ENCODE results near the gene PRDM11.

PRDM11 gene

DNA sequence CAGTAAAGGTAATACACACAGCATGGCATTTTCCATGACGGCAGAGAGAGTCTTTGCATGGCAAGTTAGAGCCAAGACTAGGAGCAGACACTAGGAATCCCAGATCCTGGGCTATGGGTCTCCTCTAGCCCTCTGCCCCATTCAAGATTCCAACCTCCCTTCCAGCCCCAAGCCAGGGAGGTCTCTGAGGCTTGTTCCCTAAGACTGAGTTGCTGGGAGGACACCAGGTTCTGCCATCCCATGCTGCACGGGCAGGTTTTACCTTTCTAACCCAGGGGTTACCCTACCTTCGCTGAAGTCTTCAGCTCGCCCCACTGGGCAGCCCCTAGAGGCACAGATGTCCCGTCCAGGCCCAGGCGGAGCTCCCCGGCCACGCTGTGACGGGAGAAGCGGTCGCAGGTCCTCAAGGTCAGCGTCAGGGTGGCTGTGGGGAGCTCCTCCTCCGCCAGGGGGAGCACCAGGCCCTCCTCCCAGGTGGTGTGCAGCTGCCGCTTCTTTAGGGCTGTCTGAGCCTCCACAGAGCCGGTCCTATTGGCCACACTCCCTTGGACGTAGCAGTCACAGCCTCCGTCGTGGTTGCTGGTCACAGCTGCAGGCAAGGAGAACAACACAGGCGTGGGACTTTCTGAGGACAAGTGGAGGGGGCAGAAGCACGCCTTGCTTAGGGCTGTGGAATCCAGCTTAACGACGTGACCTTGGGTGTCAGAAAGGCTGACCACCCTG, 105.9 kb downstream of the PRDM11 start:
- in situ Hi-C loops (cut with HindIII; ENCODE audit: low sequenced_read_pairs): no loop called here
- no peak for DNase-seq (ENCODE audit: low read depth)
- no peak overlapping the region for H3K4me3 ChIP-seq (ENCODE audit: low read depth, low read length)
- peak; percentile 56 for TF ChIP-seq CTCF (IDR thresholded peaks at IDR 0.05; ENCODE audit: low read depth, low read length, missing control alignments)

DNA sequence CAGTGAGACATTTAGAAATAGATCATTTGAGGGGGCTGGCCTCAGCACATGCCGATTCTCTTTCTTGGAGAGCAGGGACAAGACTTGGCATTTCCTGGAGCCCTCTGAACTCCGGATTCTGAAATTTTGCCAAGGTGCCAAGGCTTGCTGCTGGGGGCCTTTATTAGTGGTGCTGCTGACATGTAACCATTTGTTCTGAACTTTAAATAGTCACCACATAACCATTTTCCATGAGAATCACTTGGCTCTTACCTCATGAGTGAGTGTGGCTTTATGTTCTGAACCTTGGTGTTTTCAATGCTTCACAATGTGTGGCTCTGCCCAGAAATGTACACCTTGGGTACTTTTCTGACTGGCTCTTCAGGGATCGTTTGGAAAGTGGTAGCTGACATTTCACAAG, 106.4 kb downstream of the PRDM11 start:
- H3K4me3 ChIP-seq (ENCODE audit: low read depth, low read length): no peak overlapping the region
- in situ Hi-C loops (cut with HindIII; ENCODE audit: low sequenced_read_pairs): no loop called here
- no peak for DNase-seq (ENCODE audit: low read depth)
- no peak for TF ChIP-seq CTCF (IDR thresholded peaks at IDR 0.05; ENCODE audit: low read depth, low read length, missing control alignments)

GRCh38 chr11:45253640-45254039, 107.2 kb downstream of the PRDM11 start:
- in situ Hi-C loops (cut with HindIII; ENCODE audit: low sequenced_read_pairs): no loop called here
- no peak for TF ChIP-seq CTCF (IDR thresholded peaks at IDR 0.05; ENCODE audit: low read depth, low read length, missing control alignments)

DNA sequence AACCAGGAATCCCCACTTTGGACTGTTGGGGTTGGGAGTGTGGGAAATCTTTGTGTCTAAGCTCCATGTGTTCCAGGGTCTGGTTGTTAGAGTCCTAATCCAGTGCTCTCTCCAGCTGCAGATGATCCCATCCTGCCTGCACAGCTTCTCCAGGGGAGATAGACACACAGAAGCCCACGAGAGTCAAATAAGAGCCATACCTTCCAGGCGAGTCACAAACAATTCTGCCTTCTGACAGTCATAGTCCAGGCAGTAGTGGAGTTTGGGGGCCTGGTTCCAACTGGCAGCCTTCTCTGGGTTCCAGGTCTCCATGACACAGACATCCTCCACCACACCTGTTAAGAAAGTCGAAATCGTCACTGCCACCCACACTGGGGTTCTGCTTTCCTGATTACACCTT, 107.6 kb downstream of the PRDM11 start:
- TF ChIP-seq CTCF (IDR thresholded peaks at IDR 0.05; ENCODE audit: low read depth, low read length, missing control alignments): no peak
- DNase-seq (ENCODE audit: low read depth): no peak
- H3K4me3 ChIP-seq (ENCODE audit: low read depth, low read length): no peak overlapping the region
- in situ Hi-C loops (cut with HindIII; ENCODE audit: low sequenced_read_pairs): no loop called here

More at GRCh38 chr11:45253640-45254039, 107.2 kb downstream of the PRDM11 start:
- no peak overlapping the region for H3K4me3 ChIP-seq (ENCODE audit: low read depth, low read length)
- DNase-seq (ENCODE audit: low read depth): no peak

GRCh38 chr11:45258982-45259530, 112.6 kb downstream of the PRDM11 start:
- H3K4me3 ChIP-seq (ENCODE audit: low read depth, low read length): no peak overlapping the region
- no peak for TF ChIP-seq CTCF (IDR thresholded peaks at IDR 0.05; ENCODE audit: low read depth, low read length, missing control alignments)
- in situ Hi-C loops (cut with HindIII; ENCODE audit: low sequenced_read_pairs): no loop called here
- DNase-seq (ENCODE audit: low read depth): no peak

GRCh38 chr11:45259592-45259991, 113.2 kb downstream of the PRDM11 start:
- no peak for TF ChIP-seq CTCF (IDR thresholded peaks at IDR 0.05; ENCODE audit: low read depth, low read length, missing control alignments)
- H3K4me3 ChIP-seq (ENCODE audit: low read depth, low read length): no peak overlapping the region
- in situ Hi-C loops (cut with HindIII; ENCODE audit: low sequenced_read_pairs): no loop called here
- no peak for DNase-seq (ENCODE audit: low read depth)

All from astrocyte of the cerebellum (primary cell).